Neural crest cell (in vitro differentiated cells): ENCODE results near the gene SLC9A8. TPM values are rescaled to one million over a fixed set of nuclear protein-coding genes. Genes with fewer than 3 reads are reported as not detected.

Experiments used
- DNase-seq: peaks from one replicate; pipeline ENCODE4 v3.0.0; 2021; ENCODE audit warnings: low read depth, mixed read lengths, low spot score
- H3K27ac Mint-ChIP-seq: one replicate; pipeline ENCODE4 v1.8.0; 2021; ENCODE audit warnings: mild to moderate bottlenecking, mixed read lengths; ENCODE audit not compliant: unreplicated experiment
- H3K27me3 Mint-ChIP-seq: 2 replicates; pipeline ENCODE4 v1.8.0; 2021; ENCODE audit warnings: low read depth, mild to moderate bottlenecking, mixed read lengths
- H3K36me3 Mint-ChIP-seq: 2 replicates; pipeline ENCODE4 v1.8.0; 2021; ENCODE audit warnings: low read depth, mild to moderate bottlenecking, mixed read lengths
- H3K4me1 Mint-ChIP-seq: 2 replicates; pipeline ENCODE4 v1.8.0; 2021; ENCODE audit warnings: mixed read lengths
- H3K4me3 Mint-ChIP-seq: one replicate; pipeline ENCODE4 v1.8.0; 2021; ENCODE audit warnings: mild to moderate bottlenecking, mixed read lengths
- H3K9me3 Mint-ChIP-seq: 2 replicates; pipeline ENCODE4 v1.8.0; 2021; ENCODE audit warnings: mixed read lengths
- CTCF ChIP-seq: fragments of 200-600 bp; sonication (generic); conservative IDR thresholded peaks from 2 replicates; pipeline ENCODE4 v1.5.0; 2021; ENCODE audit warnings: antibody characterized with exemption, mild to moderate bottlenecking
- total RNA-seq: library from RNA; stranded (reverse); gene quantifications from 2 replicates; pipeline ENCODE4 v1.2.1, GENCODE V29; 2021

Gene SLC9A8
- total RNA-seq, 1 donor from 2014 or later: 9.7 TPM

GRCh38 chr20:49832632-49833327 is 20.2 kb downstream of the SLC9A8 start:
- no peaks in the 10 kb centered on the region for H3K4me1 Mint-ChIP-seq
- no peaks in the 10 kb centered on the region for H3K27me3 Mint-ChIP-seq
- TF ChIP-seq CTCF: no peak
- DNase-seq: no peak
- no peak overlapping the region for H3K4me3 Mint-ChIP-seq
- H3K9me3 Mint-ChIP-seq: no peaks in the 10 kb centered on the region
- no peak overlapping the region for H3K27ac Mint-ChIP-seq
- peaks cover 6% of the 10 kb centered on the region for H3K36me3 Mint-ChIP-seq

- no peak for DNase-seq
- Mint-ChIP-seq H3K9me3 (no peaks in the 10 kb centered on the region), H3K4me1 (no peaks in the 10 kb centered on the region)
Measured at GRCh38 chr20:49833483-49833882, 20.9 kb downstream of the SLC9A8 start.

GRCh38 chr20:49835031-49835430 is 22.4 kb downstream of the SLC9A8 start:
- H3K9me3 Mint-ChIP-seq: no peaks in the 10 kb centered on the region
- no peak for DNase-seq
- no peak overlapping the region for H3K4me3 Mint-ChIP-seq
- H3K27me3 Mint-ChIP-seq: no peaks in the 10 kb centered on the region
- no peaks in the 10 kb centered on the region for H3K4me1 Mint-ChIP-seq
- no peak for TF ChIP-seq CTCF
- peaks cover 6% of the 10 kb centered on the region for H3K36me3 Mint-ChIP-seq
- no peak overlapping the region for H3K27ac Mint-ChIP-seq

More at GRCh38 chr20:49833483-49833882, 20.9 kb downstream of the SLC9A8 start:
- H3K4me3 Mint-ChIP-seq: no peak overlapping the region
- TF ChIP-seq CTCF: no peak
- H3K27ac Mint-ChIP-seq: no peak overlapping the region
- peaks cover 6% of the 10 kb centered on the region for H3K36me3 Mint-ChIP-seq
- no peaks in the 10 kb centered on the region for H3K27me3 Mint-ChIP-seq

- no peak overlapping the region for H3K27ac Mint-ChIP-seq
- no peaks in the 10 kb centered on the region for H3K27me3 Mint-ChIP-seq
- no peak for TF ChIP-seq CTCF
- no peaks in the 10 kb centered on the region for H3K9me3 Mint-ChIP-seq
- H3K4me1 Mint-ChIP-seq: no peaks in the 10 kb centered on the region
- H3K36me3 Mint-ChIP-seq: peaks cover 11% of the 10 kb centered on the region
- DNase-seq: no peak
- H3K4me3 Mint-ChIP-seq: no peak overlapping the region
Measured at GRCh38 chr20:49838546-49838945, 25.9 kb downstream of the SLC9A8 start.

GRCh38 chr20:49843139-49843538 is 30.5 kb downstream of the SLC9A8 start:
- TF ChIP-seq CTCF: no peak
- Mint-ChIP-seq H3K27ac (no peak overlapping the region), H3K27me3 (no peaks in the 10 kb centered on the region), H3K36me3 (peaks cover 8% of the 10 kb centered on the region), H3K9me3 (no peaks in the 10 kb centered on the region), H3K4me1 (peaks cover 3% of the 10 kb centered on the region), H3K4me3 (no peak overlapping the region)
- no peak for DNase-seq
